Testis (tissue), 3 donors: Measurements from ENCODE around the gene JAKMIP1. TPM values are rescaled to one million over a fixed set of nuclear protein-coding genes. Genes with fewer than 3 reads are reported as not detected.
A peak's percentile ranks its signal among the peaks of the same experiment; 100 is the strongest.

ENCODE experiments used
- DNase-seq: peaks from one replicate; pipeline ENCODE4 v3.0.0-alpha.2; 2019
- H3K27ac ChIP-seq, 2 donors: fragments of 200-600 bp; sonication (generic); one replicate each; pipeline ENCODE4 v1.5.1; 2019
- H3K27me3 ChIP-seq: fragments of 200-600 bp; sonication (generic); one replicate; pipeline ENCODE4 v1.5.1; 2019
- H3K36me3 ChIP-seq: fragments of 200-600 bp; sonication (generic); one replicate; pipeline ENCODE4 v1.5.1; 2017; ENCODE audit warnings: low read depth; ENCODE audit errors: missing control alignments
- H3K4me1 ChIP-seq: fragments of 200-600 bp; sonication (generic); one replicate; pipeline ENCODE4 v1.5.1; 2019
- H3K4me3 ChIP-seq, 2 donors: fragments of 200-600 bp; sonication (generic); one replicate each; pipeline ENCODE4 v1.5.1; 2017 to 2019
- H3K9me3 ChIP-seq: fragments of 200-600 bp; sonication (generic); one replicate; pipeline ENCODE4 v1.5.1; 2017
- POLR2A ChIP-seq: fragments of 450-650 bp; IDR thresholded peaks from one replicate; pipeline ENCODE4 v1.6.1; 2017; ENCODE audit warnings: antibody characterized with exemption, mild to moderate bottlenecking, moderate library complexity
- WGBS, 2 donors: methylation state at CpG; one replicate each; pipeline ENCODE4 v1.1.5; 2018; 5-methylcytosine and 5-hydroxymethylcytosine counted together
- intact Hi-C: fragments of 100-400 bp; cut with DNase I; formaldehyde crosslinking; loops from one replicate; pipeline ENCODE4 v1.15.1; 2023; ENCODE audit warnings: low total_unique reads
- polyA plus RNA-seq: library from polyadenylated mRNA; stranded (reverse); fragments of 350-450 nt; fragmentation: Illumina TruSeq; extraction: RNeasy Lipid Tissue Mini Kit (QIAGEN cat#74804); gene quantifications from one replicate; pipeline ENCODE4 v1.2.3, GENCODE V29; 2014; ENCODE audit warnings: low read depth, low replicate concordance; ENCODE audit not compliant: insufficient read depth
- total RNA-seq, 2 donors: library from RNA; depleted of rRNA; stranded (reverse); fragments of >200 nt; gene quantifications; one replicate each; pipeline ENCODE4 v1.2.3, GENCODE V29; 2016
- TF ChIP-seq, protein P1 (sequence below), 3 experiments: fragments of 450-650 bp in 2 of 3; fragments of 200-600 bp in 1 of 3; sonication (generic) in 1 of 3; IDR thresholded peaks; one replicate each; pipeline ENCODE4 v1.5.1; 2016 to 2019; ENCODE audit warnings: antibody characterized with exemption in 3 of 3, mild to moderate bottlenecking in 2 of 3, moderate library complexity in 1 of 3

The JAKMIP1 gene
- total and polyA plus RNA-seq, 3 donors from 2014 or later = 10.7 to 18.1 (median 15.2) TPM

DNA sequence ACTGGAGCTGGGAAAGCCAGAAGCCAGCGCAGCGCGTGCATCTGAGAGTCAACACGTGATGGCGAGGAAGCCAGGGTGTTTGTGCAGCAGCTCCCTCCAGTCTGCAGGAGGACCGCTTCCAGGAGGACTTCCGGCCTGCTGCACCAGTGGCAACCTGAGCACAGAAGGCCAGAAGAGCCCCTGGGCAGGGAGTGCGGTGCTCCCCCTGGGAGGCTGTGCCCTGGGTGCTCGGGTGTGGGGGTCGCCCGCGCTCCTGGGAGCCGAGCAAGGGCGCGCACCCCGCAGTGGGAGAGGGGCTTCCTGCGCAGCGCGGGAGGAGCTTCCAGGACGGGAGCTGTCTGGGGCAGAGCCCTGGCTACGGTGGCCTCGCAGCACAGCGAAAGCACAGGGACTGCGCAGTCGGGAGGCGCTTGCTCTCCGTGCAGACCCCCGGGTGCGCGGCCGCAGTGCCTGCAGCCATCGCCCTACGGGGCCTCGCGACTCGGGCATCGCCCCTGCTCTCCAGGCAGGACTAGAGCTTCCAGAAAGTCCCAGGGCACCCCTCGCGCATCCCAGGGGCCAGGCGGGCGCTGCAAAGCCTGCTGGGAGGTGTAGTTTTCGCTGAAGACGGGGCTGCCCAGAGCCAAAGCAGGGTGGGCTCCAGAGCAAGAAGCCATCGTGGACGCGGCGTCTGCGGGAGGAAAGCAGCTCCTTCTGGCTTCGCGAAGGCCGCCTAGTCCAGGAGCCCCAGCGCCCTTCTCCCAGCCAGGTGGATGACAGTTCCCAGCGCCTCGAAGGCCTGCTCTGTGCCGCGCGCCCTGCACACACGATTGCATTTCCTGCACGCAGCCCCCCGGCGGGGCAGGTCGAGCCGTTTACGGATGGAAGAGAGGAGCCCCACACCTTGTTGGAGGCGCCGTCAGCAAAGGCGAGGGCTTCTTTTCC, 45.2 kb upstream of the JAKMIP1 start:
- Histone ChIP-seq H3K4me3 (peak overlapping the region; percentile 29 to 51), H3K36me3 (no peaks in the 10 kb centered on the region), H3K4me1 (peaks cover 6% of the 10 kb centered on the region), H3K27me3 (no peaks in the 10 kb centered on the region), H3K27ac (no peak overlapping the region), H3K9me3 (no peaks in the 10 kb centered on the region)
- peak; percentile 75 for DNase-seq
- intact Hi-C loops = no loop called here
- WGBS, 2 donors = 14 to 23% methylated on average over 10 to 67 of the region's 67 CpGs
- no peak for TF ChIP-seq POLR2A
- TF ChIP-seq, protein P1, sequence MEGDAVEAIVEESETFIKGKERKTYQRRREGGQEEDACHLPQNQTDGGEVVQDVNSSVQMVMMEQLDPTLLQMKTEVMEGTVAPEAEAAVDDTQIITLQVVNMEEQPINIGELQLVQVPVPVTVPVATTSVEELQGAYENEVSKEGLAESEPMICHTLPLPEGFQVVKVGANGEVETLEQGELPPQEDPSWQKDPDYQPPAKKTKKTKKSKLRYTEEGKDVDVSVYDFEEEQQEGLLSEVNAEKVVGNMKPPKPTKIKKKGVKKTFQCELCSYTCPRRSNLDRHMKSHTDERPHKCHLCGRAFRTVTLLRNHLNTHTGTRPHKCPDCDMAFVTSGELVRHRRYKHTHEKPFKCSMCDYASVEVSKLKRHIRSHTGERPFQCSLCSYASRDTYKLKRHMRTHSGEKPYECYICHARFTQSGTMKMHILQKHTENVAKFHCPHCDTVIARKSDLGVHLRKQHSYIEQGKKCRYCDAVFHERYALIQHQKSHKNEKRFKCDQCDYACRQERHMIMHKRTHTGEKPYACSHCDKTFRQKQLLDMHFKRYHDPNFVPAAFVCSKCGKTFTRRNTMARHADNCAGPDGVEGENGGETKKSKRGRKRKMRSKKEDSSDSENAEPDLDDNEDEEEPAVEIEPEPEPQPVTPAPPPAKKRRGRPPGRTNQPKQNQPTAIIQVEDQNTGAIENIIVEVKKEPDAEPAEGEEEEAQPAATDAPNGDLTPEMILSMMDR (IDR thresholded peaks at IDR 0.05) = no peak

DNA sequence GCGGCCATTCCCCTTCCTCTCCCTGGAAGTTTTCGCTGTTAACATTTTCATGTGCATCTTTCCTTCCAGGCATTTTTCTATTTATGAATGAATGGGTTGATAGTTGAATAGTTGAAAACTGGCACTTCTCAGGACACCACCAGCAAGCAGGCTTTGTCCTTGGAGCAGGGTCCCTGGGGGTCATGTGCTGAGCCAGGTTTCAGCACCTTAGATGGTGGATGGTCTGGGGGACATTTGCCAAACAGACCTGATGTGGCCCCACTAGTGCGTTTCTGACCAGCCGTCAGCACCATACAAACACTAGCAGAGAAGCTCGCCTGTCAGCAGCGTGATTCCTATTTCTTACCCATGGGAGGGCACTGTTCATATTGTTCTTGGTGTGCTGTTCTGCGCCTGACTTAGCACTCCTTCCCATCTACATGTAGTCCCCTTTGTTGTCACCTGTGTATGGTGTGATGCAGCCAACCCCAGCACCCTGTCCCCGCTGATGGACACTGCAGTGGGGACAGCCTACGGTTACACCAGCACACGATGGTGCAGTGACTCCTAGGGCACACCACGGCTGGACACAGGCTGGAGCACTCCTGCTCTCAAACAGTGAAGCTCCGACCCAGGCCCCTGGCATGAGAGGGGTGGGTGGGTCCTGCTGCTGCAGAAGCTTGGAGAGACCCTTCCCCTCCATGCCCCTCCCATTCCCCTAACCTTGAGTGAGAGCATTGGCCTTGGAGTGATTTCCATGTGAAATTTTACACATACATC, 42.1 kb upstream of the JAKMIP1 start:
- intact Hi-C loops = no loop called here
- no peaks in the 10 kb centered on the region for H3K9me3 ChIP-seq
- no peaks in the 10 kb centered on the region for H3K27me3 ChIP-seq
- no peaks in the 10 kb centered on the region for H3K36me3 ChIP-seq
- H3K4me3 ChIP-seq = no peak overlapping the region
- peaks cover 6% of the 10 kb centered on the region for H3K4me1 ChIP-seq
- no peak overlapping the region for H3K27ac ChIP-seq
- no peak for TF ChIP-seq POLR2A
- TF ChIP-seq, protein P1 (IDR thresholded peaks at IDR 0.05) = no peak
- no peak for DNase-seq
- WGBS, 2 donors = 77 to 84% methylated on average over 12 of the region's 12 CpGs

DNA sequence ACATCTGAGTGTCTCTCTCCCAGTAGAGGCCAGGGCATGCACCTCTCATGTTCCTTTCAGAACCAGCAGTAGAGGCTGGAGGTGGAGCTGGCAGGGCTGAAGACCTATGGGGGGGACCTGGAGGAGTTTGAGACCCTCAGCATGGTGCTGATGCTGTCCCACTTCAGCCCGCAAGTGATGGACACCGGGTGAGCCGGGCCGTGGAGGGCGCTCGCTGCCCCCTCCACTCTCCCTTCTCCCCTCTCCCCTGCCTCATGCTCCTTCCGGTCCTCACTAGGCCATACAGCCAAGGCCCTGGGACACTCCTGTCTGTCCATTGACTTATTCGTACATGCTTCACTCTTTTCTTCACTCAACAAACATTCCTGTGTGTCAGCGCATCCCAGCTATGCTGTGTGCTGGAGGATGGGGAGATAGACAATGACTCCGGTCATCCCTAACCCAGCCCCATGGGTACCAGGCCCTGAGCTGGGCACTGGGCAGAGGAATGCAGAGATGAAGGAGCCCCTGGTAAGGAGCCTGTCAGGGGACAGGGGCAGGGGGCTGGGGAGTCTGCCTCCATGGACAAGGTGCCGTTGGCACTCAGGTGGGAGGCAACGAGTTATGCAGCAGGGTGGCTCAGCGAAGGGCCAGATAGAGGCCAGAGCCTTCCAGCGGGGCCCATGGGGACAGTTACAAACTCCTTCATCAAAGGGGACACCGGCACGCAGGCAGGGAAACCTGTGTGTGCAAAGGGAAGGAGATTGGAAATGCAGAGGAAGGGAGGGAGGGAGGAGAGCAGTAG, 40.9 kb upstream of the JAKMIP1 start:
- 89 to 95% methylated on average over 16 of the region's 16 CpGs for WGBS, 2 donors
- no peak overlapping the region for H3K4me3 ChIP-seq
- intact Hi-C loops = no loop called here
- no peak for DNase-seq
- no peaks in the 10 kb centered on the region for H3K27me3 ChIP-seq
- no peaks in the 10 kb centered on the region for H3K36me3 ChIP-seq
- H3K4me1 ChIP-seq = peaks cover 6% of the 10 kb centered on the region
- H3K27ac ChIP-seq = no peak overlapping the region
- no peak for TF ChIP-seq POLR2A
- TF ChIP-seq, protein P1 (IDR thresholded peaks at IDR 0.05) = no peak
- H3K9me3 ChIP-seq = no peaks in the 10 kb centered on the region

DNA sequence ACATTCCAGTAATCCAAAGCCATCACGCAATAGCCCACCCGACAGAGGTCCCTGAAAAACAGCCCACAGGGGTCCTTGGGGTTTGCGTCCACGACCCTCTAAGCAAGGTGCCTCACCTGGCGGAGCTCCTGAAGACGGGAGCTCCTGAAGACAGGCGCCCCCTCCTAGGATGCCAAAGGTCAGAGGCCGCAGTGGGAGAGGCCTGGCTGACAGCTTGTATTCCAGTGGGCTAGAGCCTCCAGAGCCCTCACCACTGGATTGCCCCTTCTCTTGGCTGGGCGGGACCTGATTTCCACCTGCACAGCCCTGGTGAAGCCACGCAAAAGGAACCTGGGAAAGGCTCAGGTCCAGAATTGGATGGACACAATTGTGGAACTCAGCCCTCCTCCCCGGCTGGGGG, 39.6 kb upstream of the JAKMIP1 start:
- no peak for TF ChIP-seq POLR2A
- TF ChIP-seq, protein P1 (IDR thresholded peaks at IDR 0.05) = no peak
- no peaks in the 10 kb centered on the region for H3K4me1 ChIP-seq
- H3K27me3 ChIP-seq = no peaks in the 10 kb centered on the region
- H3K9me3 ChIP-seq = no peaks in the 10 kb centered on the region
- H3K4me3 ChIP-seq = no peak overlapping the region
- 86 to 94% methylated on average over 8 to 11 of the region's 11 CpGs for WGBS, 2 donors
- intact Hi-C loops = no loop called here
- H3K27ac ChIP-seq = no peak overlapping the region
- H3K36me3 ChIP-seq = no peaks in the 10 kb centered on the region
- DNase-seq = no peak
